NB4 (cell line): ENCODE results near the gene RGS13.

Source experiments
- DNase-seq: peaks from one replicate; pipeline ENCODE4 v3.0.0; 2010; ENCODE audit warnings: low read depth
- H3K4me3 ChIP-seq: one replicate; pipeline ENCODE4 v1.5.1; 2011; ENCODE audit warnings: mild to moderate bottlenecking, low read depth, low read length, moderate library complexity
- MYC ChIP-seq: IDR thresholded peaks from 2 replicates; pipeline ENCODE4 v1.6.1; 2011; ENCODE audit warnings: low read depth, low read length
- POLR2A ChIP-seq: IDR thresholded peaks from 2 replicates; pipeline ENCODE4 v1.6.1; 2011; ENCODE audit warnings: mild to moderate bottlenecking; ENCODE audit not compliant: insufficient read length; ENCODE audit errors: extremely low read depth
- TF ChIP-seq, protein P1 (sequence below): IDR thresholded peaks from 2 replicates; pipeline ENCODE4 v1.6.1; 2011; ENCODE audit warnings: low read depth, low read length
- TF ChIP-seq, protein P2 (sequence below): IDR thresholded peaks from one replicate; pipeline ENCODE4 v1.5.1; 2012; ENCODE audit warnings: low read depth, low read length

Gene RGS13

DNA sequence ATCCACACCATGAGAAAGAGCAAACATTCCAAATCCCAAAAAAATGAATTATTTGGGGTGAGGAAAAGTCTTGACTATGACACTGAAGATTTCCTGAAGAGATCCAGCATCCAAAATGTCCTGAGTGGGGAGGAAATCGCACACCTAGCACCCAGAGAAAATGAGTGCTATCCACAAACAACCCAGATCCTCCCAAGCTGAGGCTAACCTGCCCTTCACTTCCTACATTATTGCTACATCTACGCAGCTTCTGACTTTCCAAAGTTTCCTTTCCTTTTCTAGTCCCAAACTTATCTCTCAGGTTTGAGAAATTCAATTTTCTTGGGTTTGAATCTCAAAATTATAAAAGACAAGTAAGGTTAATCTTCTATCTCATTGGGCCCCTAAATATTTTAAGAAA, 906 bp upstream of the RGS13 start:
- TF ChIP-seq MYC (no peak), POLR2A (no peak)
- TF ChIP-seq, protein P1, sequence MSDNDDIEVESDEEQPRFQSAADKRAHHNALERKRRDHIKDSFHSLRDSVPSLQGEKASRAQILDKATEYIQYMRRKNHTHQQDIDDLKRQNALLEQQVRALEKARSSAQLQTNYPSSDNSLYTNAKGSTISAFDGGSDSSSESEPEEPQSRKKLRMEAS, result no peak
- TF ChIP-seq, protein P2, sequence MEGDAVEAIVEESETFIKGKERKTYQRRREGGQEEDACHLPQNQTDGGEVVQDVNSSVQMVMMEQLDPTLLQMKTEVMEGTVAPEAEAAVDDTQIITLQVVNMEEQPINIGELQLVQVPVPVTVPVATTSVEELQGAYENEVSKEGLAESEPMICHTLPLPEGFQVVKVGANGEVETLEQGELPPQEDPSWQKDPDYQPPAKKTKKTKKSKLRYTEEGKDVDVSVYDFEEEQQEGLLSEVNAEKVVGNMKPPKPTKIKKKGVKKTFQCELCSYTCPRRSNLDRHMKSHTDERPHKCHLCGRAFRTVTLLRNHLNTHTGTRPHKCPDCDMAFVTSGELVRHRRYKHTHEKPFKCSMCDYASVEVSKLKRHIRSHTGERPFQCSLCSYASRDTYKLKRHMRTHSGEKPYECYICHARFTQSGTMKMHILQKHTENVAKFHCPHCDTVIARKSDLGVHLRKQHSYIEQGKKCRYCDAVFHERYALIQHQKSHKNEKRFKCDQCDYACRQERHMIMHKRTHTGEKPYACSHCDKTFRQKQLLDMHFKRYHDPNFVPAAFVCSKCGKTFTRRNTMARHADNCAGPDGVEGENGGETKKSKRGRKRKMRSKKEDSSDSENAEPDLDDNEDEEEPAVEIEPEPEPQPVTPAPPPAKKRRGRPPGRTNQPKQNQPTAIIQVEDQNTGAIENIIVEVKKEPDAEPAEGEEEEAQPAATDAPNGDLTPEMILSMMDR, result no peak
- DNase-seq, result no peak
- no peak overlapping the region for H3K4me3 ChIP-seq

DNA sequence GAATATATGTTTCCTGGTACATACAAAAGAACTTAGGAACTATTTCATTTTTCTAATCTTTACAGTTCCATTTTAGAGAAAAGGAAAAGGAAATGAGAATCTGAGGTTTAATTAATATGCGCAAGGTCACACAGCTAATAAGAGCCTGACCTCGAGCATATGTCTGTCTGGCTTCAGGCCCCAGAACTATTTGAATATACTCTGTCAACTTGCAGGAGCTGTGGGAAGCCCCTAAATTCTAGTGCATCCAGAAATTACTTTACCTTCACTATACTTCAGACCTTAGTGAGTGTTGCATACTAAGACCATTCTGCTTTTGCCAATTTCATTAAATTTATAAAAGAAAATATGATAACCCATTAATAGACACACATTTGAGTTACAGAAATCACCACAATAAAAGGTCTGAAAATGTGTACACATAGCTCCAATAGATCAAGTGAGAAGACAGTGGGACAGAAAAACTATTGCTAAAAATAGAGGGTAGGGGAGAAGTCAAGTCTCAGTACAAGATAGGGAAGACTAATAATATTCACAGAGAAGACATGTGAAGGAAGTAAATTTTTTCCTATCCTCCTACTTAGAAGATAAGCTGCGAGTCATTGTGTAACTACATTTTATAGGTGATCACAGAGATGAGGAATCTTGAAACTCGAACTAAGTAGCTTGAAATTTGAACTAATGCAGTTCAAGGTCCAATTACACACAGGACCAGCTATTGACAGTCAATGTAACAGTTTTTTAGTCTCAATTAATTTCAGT, 3.8 kb downstream of the RGS13 start:
- H3K4me3 ChIP-seq, result no peak overlapping the region
- DNase-seq, result peak; percentile 56

DNA sequence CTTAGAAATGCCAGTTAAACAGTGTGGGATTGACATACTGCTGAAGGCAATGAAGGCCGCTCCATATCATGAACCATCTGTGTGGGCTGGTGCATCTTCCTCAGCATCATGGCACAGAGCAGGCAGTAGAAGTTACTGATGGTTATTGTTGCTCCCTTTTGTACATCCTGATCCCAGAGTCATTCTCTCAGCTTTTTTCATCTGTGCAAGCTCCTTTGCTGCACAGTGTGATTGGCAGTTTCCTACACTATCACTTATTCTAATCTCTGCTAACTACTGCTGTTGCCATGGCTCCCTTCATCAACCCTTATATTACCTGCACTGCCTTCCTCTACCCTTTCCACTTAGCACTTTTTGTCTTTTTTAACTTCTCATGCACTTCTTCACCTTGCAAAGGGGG, 16.2 kb downstream of the RGS13 start:
- no peak for TF ChIP-seq POLR2A
- no peak for TF ChIP-seq MYC
- TF ChIP-seq, protein P1, result no peak
- TF ChIP-seq, protein P2, result no peak
- H3K4me3 ChIP-seq, result no peak overlapping the region
- no peak for DNase-seq

More for the DNA sequence above, 3.8 kb downstream of the RGS13 start:
- TF ChIP-seq, protein P2, result no peak
- TF ChIP-seq, protein P1, result no peak
- TF ChIP-seq MYC (no peak), POLR2A (no peak)

DNA sequence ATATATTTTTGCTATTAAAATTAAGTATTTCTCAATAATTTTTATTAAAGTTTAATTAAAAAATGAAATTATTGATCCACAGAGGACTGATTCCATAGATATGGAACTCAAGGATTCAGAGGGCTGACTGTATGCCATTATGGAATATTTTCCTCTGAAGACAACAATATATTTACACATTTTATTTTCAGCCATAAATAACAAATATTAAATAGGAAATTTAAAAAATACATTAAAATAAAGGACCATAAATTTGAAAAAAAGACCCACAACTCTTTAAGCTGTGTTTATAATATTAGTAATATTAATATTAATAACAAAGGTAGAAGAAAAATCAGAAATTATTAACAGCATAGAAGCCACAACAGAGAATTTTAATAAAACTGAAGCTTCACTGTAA, 18.2 kb downstream of the RGS13 start:
- TF ChIP-seq POLR2A, result no peak
- TF ChIP-seq, protein P2, result no peak
- TF ChIP-seq, protein P1, result no peak
- no peak for TF ChIP-seq MYC
- no peak overlapping the region for H3K4me3 ChIP-seq
- DNase-seq, result no peak

DNA sequence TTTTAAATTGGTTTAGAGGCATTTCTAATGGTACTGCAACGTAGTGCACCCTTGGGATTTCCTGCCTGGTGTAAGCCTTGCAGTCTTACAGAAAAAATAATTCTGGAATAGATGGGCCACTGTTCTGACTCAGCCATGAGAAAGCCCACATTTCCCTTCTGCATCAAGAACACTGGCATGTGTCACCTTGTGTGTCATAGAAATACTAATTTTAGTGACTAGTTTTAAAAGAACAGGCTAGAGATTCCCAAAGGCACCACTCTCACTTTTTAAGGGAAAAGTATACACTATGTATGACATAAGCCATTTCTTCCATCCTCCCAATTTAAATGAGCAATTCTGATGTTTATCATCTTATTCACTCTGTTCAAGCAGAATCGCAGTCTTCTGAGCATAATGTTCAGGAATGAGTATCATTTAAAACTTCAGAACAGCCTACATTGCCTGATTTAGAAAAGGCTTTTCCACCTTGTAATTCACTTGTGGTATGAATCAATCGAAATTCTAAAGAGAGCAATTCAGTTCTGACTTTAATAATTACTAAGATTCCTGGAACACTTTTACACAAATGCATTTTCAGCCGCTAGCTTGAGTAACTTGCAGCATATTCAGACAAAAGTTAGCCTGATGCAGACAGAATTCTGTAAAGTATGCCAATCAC, 18.8 kb downstream of the RGS13 start:
- no peak overlapping the region for H3K4me3 ChIP-seq
- DNase-seq, result no peak
- TF ChIP-seq POLR2A, result no peak
- no peak for TF ChIP-seq MYC
- TF ChIP-seq, protein P2, result no peak
- TF ChIP-seq, protein P1, result no peak
